HCT116 (cell line): ENCODE data around the gene NRCAM. TPM values are rescaled to one million over a fixed set of nuclear protein-coding genes. Genes with fewer than 3 reads are reported as not detected.

Source experiments
- ATAC-seq: fragments of 200-7000 bp; cut with Tn5 transposase; 2 replicates; pipeline ENCODE4 v1.9.1; 2020; ENCODE audit warnings: mild to moderate bottlenecking, moderate library complexity
- BruUV-seq: library from RNA; stranded (reverse); fragments of 400-500 nt; replicated peaks from 2 replicates; lab custom pipeline; 2021; lab: Mats Ljungman, UMichigan
- CTCF ChIA-PET: fragments of 300-600 bp; sonication (Branson Sonifier 250); formaldehyde crosslinking; loops from one replicate; lab custom pipeline; 2021; ENCODE audit warnings: antibody characterized with exemption; lab: Charles Lee
- POLR2A ChIA-PET: fragments of 300-600, 350-600 bp; sonication (Branson Sonifier 250); formaldehyde crosslinking; loops from one replicate; lab custom pipeline; 2021; ENCODE audit warnings: antibody characterized with exemption; lab: Charles Lee
- RAD21 ChIA-PET, 2 experiments: fragments of 300-600 bp; sonication (Branson Sonifier 250); formaldehyde crosslinking; loops; one replicate each; lab custom pipeline; 2023; ENCODE audit warnings: low total read pairs in 2 of 2; ENCODE audit not compliant: uncharacterized antibody in 2 of 2, unreplicated experiment in 2 of 2, low non-redundant PET in 1 of 2; lab: Charles Lee
- DNase-seq: peaks from one replicate; pipeline ENCODE4 v3.0.0-alpha.2; 2010; ENCODE audit warnings: low read depth, low spot score
- H2AFZ ChIP-seq: fragments of 200-600 bp; shearing (Covaris generic), sonication (generic); 2 replicates; pipeline ENCODE4 v1.6.1; 2017; ENCODE audit warnings: low read depth, mixed run types, mixed read lengths, antibody characterized with exemption, low read length; ENCODE audit not compliant: poor library complexity, severe bottlenecking
- H3K27ac ChIP-seq: 2 replicates; pipeline ENCODE4 v1.5.1; 2012; ENCODE audit warnings: low read depth, low read length
- H3K27me3 ChIP-seq: fragments of 200-600 bp; sonication (generic); 2 replicates; pipeline ENCODE4 v1.6.1; 2016; ENCODE audit warnings: mixed run types, low read length, mixed read lengths; ENCODE audit not compliant: insufficient read depth
- H3K36me3 ChIP-seq, 2 experiments: fragments of 200-500 bp in 1 of 2; fragments of 200-600 bp in 1 of 2; sonication (Bioruptor generic) in 1 of 2; sonication (generic) in 1 of 2; 2 replicates each; pipeline versions ENCODE4 v1.5.1 to v1.6.1; 2014 to 2016; ENCODE audit warnings: low read length in 2 of 2, inconsistent platforms in 1 of 2, mixed read lengths in 1 of 2, mixed run types in 1 of 2; ENCODE audit not compliant: insufficient read depth in 2 of 2, control insufficient read depth in 1 of 2
- H3K4me1 ChIP-seq, 2 experiments: fragments of 200-600 bp in 1 of 2; sonication (generic) in 1 of 2; 2 replicates each; pipeline versions ENCODE4 v1.5.1 to v1.6.1; 2012 to 2017; ENCODE audit warnings: low read length in 2 of 2, inconsistent platforms in 1 of 2, mild to moderate bottlenecking in 1 of 2, mixed read lengths in 1 of 2, mixed run types in 1 of 2, moderate library complexity in 1 of 2; ENCODE audit not compliant: insufficient read depth in 2 of 2, control insufficient read depth in 1 of 2
- H3K4me2 ChIP-seq: fragments of 200-600 bp; sonication (generic); 2 replicates; pipeline ENCODE4 v1.6.1; 2017; ENCODE audit warnings: mixed run types, low read length, mixed read lengths
- H3K4me3 ChIP-seq, 2 experiments: fragments of 200-600 bp in 1 of 2; sonication (generic) in 1 of 2; replicated peaks in 1 of 2; 2 replicates each; pipeline ENCODE4 v1.5.1; 2011 to 2016; ENCODE audit warnings: low read length in 2 of 2, control low read depth in 1 of 2, low read depth in 1 of 2, mild to moderate bottlenecking in 1 of 2, mixed read lengths in 1 of 2, mixed run types in 1 of 2
- H3K79me2 ChIP-seq: fragments of 200-600 bp; sonication (generic); 2 replicates; pipeline ENCODE4 v1.6.1; 2017; ENCODE audit warnings: mild to moderate bottlenecking, mixed run types, low read length, moderate library complexity, mixed read lengths; ENCODE audit not compliant: insufficient read depth
- H3K9ac ChIP-seq: fragments of 200-600 bp; sonication (generic); 2 replicates; pipeline ENCODE4 v1.6.1; 2016; ENCODE audit warnings: low read length, mixed read lengths
- H3K9me2 ChIP-seq: fragments of 200-600 bp; sonication (generic), shearing (Covaris generic); 2 replicates; pipeline ENCODE4 v1.6.1; 2017; ENCODE audit warnings: mixed run types, mild to moderate bottlenecking, moderate library complexity; ENCODE audit not compliant: insufficient read depth
- H3K9me3 ChIP-seq, 2 experiments: fragments of 200-500 bp in 1 of 2; fragments of 200-600 bp in 1 of 2; sonication (Bioruptor generic) in 1 of 2; sonication (generic) in 1 of 2; 2 replicates each; pipeline ENCODE4 v1.6.1; 2014 to 2017; ENCODE audit warnings: low read length in 2 of 2, mixed read lengths in 2 of 2, inconsistent platforms in 1 of 2, low read depth in 1 of 2, mild to moderate bottlenecking in 1 of 2, mixed run types in 1 of 2, moderate library complexity in 1 of 2; ENCODE audit not compliant: control insufficient read depth in 1 of 2, insufficient read depth in 1 of 2
- H4K20me1 ChIP-seq: fragments of 200-600 bp; sonication (generic), shearing (Covaris generic); 2 replicates; pipeline ENCODE4 v1.6.1; 2017; ENCODE audit warnings: mixed run types, mild to moderate bottlenecking, moderate library complexity; ENCODE audit not compliant: insufficient read depth
- ATF3 ChIP-seq: IDR thresholded peaks from 2 replicates; pipeline ENCODE4 v1.6.1; 2012
- CTCF ChIP-seq, 3 experiments: fragments of 200-600 bp in 1 of 3; sonication (generic) in 1 of 3; IDR thresholded peaks in 2 of 3; conservative IDR thresholded peaks in 1 of 3; 2 replicates each; pipeline ENCODE4 v1.5.1; 2012 to 2017; ENCODE audit warnings: low read depth in 2 of 3, low read length in 2 of 3, antibody characterized with exemption in 1 of 3, borderline replicate concordance in 1 of 3, control low read depth in 1 of 3, mild to moderate bottlenecking in 1 of 3, mixed read lengths in 1 of 3, mixed run types in 1 of 3, moderate library complexity in 1 of 3; ENCODE audit not compliant: insufficient read depth in 1 of 3
- EGR1 ChIP-seq: IDR thresholded peaks from 2 replicates; pipeline ENCODE4 v1.6.1; 2012; ENCODE audit warnings: low read depth
- ELF1 ChIP-seq: IDR thresholded peaks from 2 replicates; pipeline ENCODE4 v1.6.1; 2012; ENCODE audit warnings: low read depth, borderline replicate concordance
- EZH2 ChIP-seq: fragments of 200-600 bp; sonication (generic); IDR thresholded peaks from 2 replicates; pipeline ENCODE4 v1.6.1; 2017; ENCODE audit warnings: antibody characterized with exemption, mixed run types
- EZH2phosphoT487 ChIP-seq: fragments of 200-600 bp; IDR thresholded peaks from 2 replicates; pipeline ENCODE4 v1.6.1; 2018; ENCODE audit warnings: antibody characterized with exemption, borderline replicate concordance
- POLR2A ChIP-seq: IDR thresholded peaks from 2 replicates; pipeline ENCODE4 v1.7.0; 2011; ENCODE audit warnings: borderline replicate concordance; ENCODE audit not compliant: insufficient read depth, insufficient read length; ENCODE audit errors: extremely low read depth
- POLR2AphosphoS5 ChIP-seq: IDR thresholded peaks from 2 replicates; pipeline ENCODE4 v1.6.1; 2011; ENCODE audit warnings: mild to moderate bottlenecking, low read depth, low read length, moderate library complexity
- RAD21 ChIP-seq: IDR thresholded peaks from 2 replicates; pipeline ENCODE4 v1.6.1; 2012; ENCODE audit warnings: low read depth, mild to moderate bottlenecking
- SIN3A ChIP-seq: IDR thresholded peaks from 2 replicates; pipeline ENCODE4 v1.6.1; 2012; ENCODE audit warnings: low read depth
- SRF ChIP-seq: IDR thresholded peaks from 2 replicates; pipeline ENCODE4 v1.6.1; 2012; ENCODE audit warnings: low read depth
- TCF7L2 ChIP-seq: IDR thresholded peaks from 2 replicates; pipeline ENCODE4 v1.7.0; 2011; ENCODE audit warnings: borderline replicate concordance, inconsistent platforms; ENCODE audit not compliant: insufficient read depth, insufficient read length; ENCODE audit errors: extremely low read depth
- ZFX ChIP-seq: fragments of 450-650 bp; IDR thresholded peaks from 2 replicates; pipeline ENCODE4 v1.6.1; 2017
- intact Hi-C: fragments of 100-400 bp; cut with micrococcal nuclease; formaldehyde crosslinking; loops from 2 replicates; pipeline ENCODE4 v1.10.0; 2022
- total RNA-seq: library from RNA; stranded (reverse); gene quantifications from one replicate; pipeline ENCODE4 v1.2.1, GENCODE V29; 2021; ENCODE audit not compliant: unreplicated experiment
- TF ChIP-seq, protein P1 (sequence below): IDR thresholded peaks from 2 replicates; pipeline ENCODE4 v1.6.1; 2012; ENCODE audit warnings: low read depth

The NRCAM gene
- total RNA-seq, 1 experiment from 2014 or later = 0.15 TPM

DNA sequence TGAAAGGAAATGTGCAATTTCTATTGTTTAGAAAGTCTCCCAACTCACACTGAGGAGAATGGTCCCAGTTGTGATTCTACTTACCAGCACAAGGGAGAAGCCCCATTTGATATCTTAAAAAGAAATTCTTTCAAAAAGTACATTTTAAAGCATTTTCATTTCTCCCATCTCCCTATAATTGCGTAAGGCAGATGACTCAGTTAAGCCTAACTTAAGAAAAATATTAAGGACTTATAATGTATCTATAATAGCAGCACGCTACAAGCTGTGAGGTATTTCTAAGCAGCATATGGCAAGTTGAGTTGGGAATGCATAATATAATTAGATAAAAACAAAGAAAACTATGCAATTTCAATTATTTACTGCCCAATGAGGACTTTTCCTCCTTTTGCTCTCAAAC, 8.5 kb upstream of the NRCAM start:
- intact Hi-C loops = no loop called here
- DNase-seq (no peak), ATAC-seq (no peak)
- Histone ChIP-seq H3K4me3 (no peak overlapping the region), H4K20me1 (no peaks in the 10 kb centered on the region), H3K4me1 (no peaks in the 10 kb centered on the region), H2AFZ (no peak overlapping the region), H3K27ac (no peak overlapping the region), H3K9ac (no peak overlapping the region), H3K79me2 (no peaks in the 10 kb centered on the region), H3K9me3 (no peaks in the 10 kb centered on the region), H3K9me2 (no peaks in the 10 kb centered on the region), H3K36me3 (no peaks in the 10 kb centered on the region), H3K27me3 (no peaks in the 10 kb centered on the region), H3K4me2 (no peak overlapping the region)
- POLR2A ChIA-PET = no interaction called here
- TF ChIP-seq EZH2phosphoT487 = no peak
- TF ChIP-seq SRF = no peak
- TF ChIP-seq ELF1 = no peak
- no peak for TF ChIP-seq POLR2AphosphoS5
- TF ChIP-seq POLR2A = no peak
- no peak for TF ChIP-seq EGR1
- no peak for TF ChIP-seq EZH2
- no peak for TF ChIP-seq RAD21
- TF ChIP-seq ZFX = no peak
- no peak for TF ChIP-seq CTCF (IDR thresholded peaks at IDR 0.05 in 2 of 3, conservative IDR thresholded peaks at IDR 0.05 in 1 of 3; ENCODE audit: borderline replicate concordance in 1 of 3, insufficient read depth in 1 of 3, low read depth in 2 of 3, low read length in 2 of 3)
- TF ChIP-seq ATF3 = no peak
- no TSS peak for BruUV-seq
- RAD21 ChIA-PET = no interaction called here
- CTCF ChIA-PET = no interaction called here

DNA sequence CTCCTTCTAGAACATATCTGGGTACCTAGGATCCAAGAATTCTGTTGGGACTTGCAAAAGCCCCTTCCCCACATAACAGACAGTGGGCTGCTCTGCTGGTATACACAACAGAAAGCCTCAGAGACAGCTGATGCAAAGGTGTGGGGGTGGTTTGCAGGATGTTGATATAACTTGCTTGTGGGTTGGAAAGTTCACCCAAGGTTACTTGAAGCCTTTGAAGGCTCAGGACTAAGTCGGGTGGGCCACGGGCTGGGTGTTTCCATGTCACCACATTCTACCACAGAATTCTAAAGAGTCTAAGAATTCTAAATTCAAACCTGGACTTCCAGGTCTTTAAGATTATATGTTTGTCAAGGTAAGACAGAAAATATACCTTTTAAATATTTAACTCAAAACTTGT, 7.4 kb upstream of the NRCAM start:
- Histone ChIP-seq H3K9me3 (no peaks in the 10 kb centered on the region), H4K20me1 (no peaks in the 10 kb centered on the region), H3K79me2 (no peaks in the 10 kb centered on the region), H3K27me3 (no peaks in the 10 kb centered on the region), H2AFZ (no peak overlapping the region), H3K4me3 (no peak overlapping the region), H3K9me2 (no peaks in the 10 kb centered on the region), H3K4me2 (no peak overlapping the region), H3K36me3 (no peaks in the 10 kb centered on the region), H3K9ac (no peak overlapping the region), H3K4me1 (no peaks in the 10 kb centered on the region), H3K27ac (no peak overlapping the region)
- ATAC-seq (no peak), DNase-seq (no peak)
- BruUV-seq = no TSS peak
- ChIA-PET CTCF (no interaction called here), POLR2A (no interaction called here), RAD21 (no interaction called here)
- intact Hi-C loops = no loop called here
- no peak for TF ChIP-seq SIN3A
- TF ChIP-seq POLR2A = no peak
- no peak for TF ChIP-seq EZH2phosphoT487
- TF ChIP-seq TCF7L2 = no peak
- TF ChIP-seq, protein P1, sequence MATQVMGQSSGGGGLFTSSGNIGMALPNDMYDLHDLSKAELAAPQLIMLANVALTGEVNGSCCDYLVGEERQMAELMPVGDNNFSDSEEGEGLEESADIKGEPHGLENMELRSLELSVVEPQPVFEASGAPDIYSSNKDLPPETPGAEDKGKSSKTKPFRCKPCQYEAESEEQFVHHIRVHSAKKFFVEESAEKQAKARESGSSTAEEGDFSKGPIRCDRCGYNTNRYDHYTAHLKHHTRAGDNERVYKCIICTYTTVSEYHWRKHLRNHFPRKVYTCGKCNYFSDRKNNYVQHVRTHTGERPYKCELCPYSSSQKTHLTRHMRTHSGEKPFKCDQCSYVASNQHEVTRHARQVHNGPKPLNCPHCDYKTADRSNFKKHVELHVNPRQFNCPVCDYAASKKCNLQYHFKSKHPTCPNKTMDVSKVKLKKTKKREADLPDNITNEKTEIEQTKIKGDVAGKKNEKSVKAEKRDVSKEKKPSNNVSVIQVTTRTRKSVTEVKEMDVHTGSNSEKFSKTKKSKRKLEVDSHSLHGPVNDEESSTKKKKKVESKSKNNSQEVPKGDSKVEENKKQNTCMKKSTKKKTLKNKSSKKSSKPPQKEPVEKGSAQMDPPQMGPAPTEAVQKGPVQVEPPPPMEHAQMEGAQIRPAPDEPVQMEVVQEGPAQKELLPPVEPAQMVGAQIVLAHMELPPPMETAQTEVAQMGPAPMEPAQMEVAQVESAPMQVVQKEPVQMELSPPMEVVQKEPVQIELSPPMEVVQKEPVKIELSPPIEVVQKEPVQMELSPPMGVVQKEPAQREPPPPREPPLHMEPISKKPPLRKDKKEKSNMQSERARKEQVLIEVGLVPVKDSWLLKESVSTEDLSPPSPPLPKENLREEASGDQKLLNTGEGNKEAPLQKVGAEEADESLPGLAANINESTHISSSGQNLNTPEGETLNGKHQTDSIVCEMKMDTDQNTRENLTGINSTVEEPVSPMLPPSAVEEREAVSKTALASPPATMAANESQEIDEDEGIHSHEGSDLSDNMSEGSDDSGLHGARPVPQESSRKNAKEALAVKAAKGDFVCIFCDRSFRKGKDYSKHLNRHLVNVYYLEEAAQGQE = no peak
- TF ChIP-seq RAD21 = no peak
